HG02642 (cell line): ENCODE results near the gene MLKL.
"Not testable (repeated sequence)": the region's sequence is repeated elsewhere in the genome, so short reads cannot be mapped to it uniquely, and the experiment has no call there.

ENCODE experiments used
- ATAC-seq: cut with Tn5 transposase; IDR thresholded peaks from one replicate; pipeline ENCODE4 v1.9.1; 2021; ENCODE audit warnings: mild to moderate bottlenecking; ENCODE audit not compliant: unreplicated experiment, poor library complexity

MLKL gene

GRCh38 chr16:74657870-74658642 lies 42.6 kb downstream of the MLKL start:
- ATAC-seq = no peak

- ATAC-seq = no peak
These were observed 46.1 kb downstream of the MLKL start for GRCh38 chr16:74654536-74655050.

GRCh38 chr16:74652883-74653282 lies 47.8 kb downstream of the MLKL start:
- ATAC-seq = not testable (repeated sequence)

- no peak for ATAC-seq
These were observed 48.4 kb downstream of the MLKL start for GRCh38 chr16:74652249-74652648.

GRCh38 chr16:74651841-74652240 lies 48.8 kb downstream of the MLKL start:
- no peak for ATAC-seq

- no peak for ATAC-seq
These were observed 49.6 kb downstream of the MLKL start for GRCh38 chr16:74650966-74651567.

- no peak for ATAC-seq
These were observed 50.7 kb downstream of the MLKL start for GRCh38 chr16:74649839-74650504.

GRCh38 chr16:74641969-74642368 lies 58.7 kb downstream of the MLKL start:
- no peak for ATAC-seq

GRCh38 chr16:74637742-74638453 lies 62.8 kb downstream of the MLKL start:
- no peak for ATAC-seq

GRCh38 chr16:74635303-74635702 lies 65.4 kb downstream of the MLKL start:
- no peak for ATAC-seq

GRCh38 chr16:74633686-74634085 lies 67.0 kb downstream of the MLKL start:
- no peak for ATAC-seq

GRCh38 chr16:74627506-74628220 lies 73.0 kb downstream of the MLKL start:
- ATAC-seq = no peak

- no peak for ATAC-seq
These were observed 73.8 kb downstream of the MLKL start for GRCh38 chr16:74626741-74627416.

- no peak for ATAC-seq
These were observed 74.9 kb downstream of the MLKL start for GRCh38 chr16:74625500-74626350.

- ATAC-seq = no peak
These were observed 76.8 kb downstream of the MLKL start for GRCh38 chr16:74623839-74624235.

GRCh38 chr16:74623214-74623838 lies 77.3 kb downstream of the MLKL start:
- ATAC-seq = no peak

- ATAC-seq = no peak
These were observed 78.7 kb downstream of the MLKL start for GRCh38 chr16:74622005-74622404.
